ENCODE measurements around the gene TOP2B. TPM values are rescaled to one million over a fixed set of nuclear protein-coding genes. Genes with fewer than 3 reads are reported as not detected.
A peak's percentile ranks its signal among the peaks of the same experiment; 100 is the strongest.

The TOP2B gene
- polyA plus RNA-seq, 2 of the 4 experiments (the other 2 are of a cell fraction) = 65.8 to 95.7 TPM

DNA sequence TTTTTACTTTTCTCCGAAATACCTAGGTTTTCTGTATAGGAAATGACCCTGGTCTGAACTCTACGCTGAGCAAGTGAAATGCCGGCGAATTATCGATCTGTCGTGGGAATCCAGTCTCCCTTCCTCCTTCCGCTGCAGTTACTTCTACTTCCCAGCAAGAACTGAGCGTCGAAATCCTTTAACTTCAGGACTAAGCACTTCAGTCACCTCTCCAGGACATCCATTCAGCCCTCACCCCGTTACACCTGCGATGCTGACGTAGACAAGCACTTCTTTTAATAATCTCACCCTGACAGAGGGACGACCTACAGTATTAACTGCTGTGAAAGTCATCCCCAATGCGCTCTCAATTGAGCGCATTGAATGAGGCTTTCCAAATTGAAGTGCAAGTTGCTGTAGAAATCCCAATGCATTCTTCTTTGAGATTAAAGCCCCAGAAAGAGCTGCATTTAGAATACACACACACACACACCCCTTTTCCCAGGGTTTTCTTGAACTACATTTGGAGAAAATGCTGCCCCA, 1.3 kb downstream of the TOP2B start:
- ChIA-PET CTCF (no interaction called here), POLR2A (interaction anchor here (1.7 kb wide), 1 partner anchor 120 kb away, joined by 9 read pairs; the partner anchor contains the start of gene NGLY1)
- H3K27ac ChIP-seq = peak overlapping the region; percentile 86 to 97
- FAIRE-seq (no peak), DNase-seq (ENCODE audit: low read depth in 1 of 2, low spot score in 1 of 2) (peak; percentile 14 to 22), ATAC-seq (peak in 1 of 2 experiments; percentile 6; a peak in 3 of 6 replicates)
- H3K9me3 ChIP-seq = no peaks in the 10 kb centered on the region
- WGBS (ENCODE audit: missing lambda C conversion rate) = 4% methylated on average over 15 of the region's 15 CpGs
- TF ChIP-seq BHLHE40 (IDR thresholded peaks at IDR 0.05; ENCODE audit: low read depth, low read length) (no peak), RFX5 (IDR thresholded peaks at IDR 0.05) (no peak), RAD21 (conservative IDR thresholded peaks at IDR 0.05 in 1 of 2, IDR thresholded peaks at IDR 0.05 in 1 of 2) (no peak), NR3C1 (IDR thresholded peaks at IDR 0.05) (no peak), HEYL (CRISPR knock-in tag; IDR thresholded peaks at IDR 0.05) (no peak), CBX2 (IDR thresholded peaks at IDR 0.05; ENCODE audit: borderline replicate concordance, low read depth) (no peak), RARB (CRISPR knock-in tag; IDR thresholded peaks at IDR 0.05) (no peak)
- TF ChIP-seq, protein P1, sequence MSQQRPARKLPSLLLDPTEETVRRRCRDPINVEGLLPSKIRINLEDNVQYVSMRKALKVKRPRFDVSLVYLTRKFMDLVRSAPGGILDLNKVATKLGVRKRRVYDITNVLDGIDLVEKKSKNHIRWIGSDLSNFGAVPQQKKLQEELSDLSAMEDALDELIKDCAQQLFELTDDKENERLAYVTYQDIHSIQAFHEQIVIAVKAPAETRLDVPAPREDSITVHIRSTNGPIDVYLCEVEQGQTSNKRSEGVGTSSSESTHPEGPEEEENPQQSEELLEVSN (IDR thresholded peaks at IDR 0.05; ENCODE audit: borderline replicate concordance, low read depth) = no peak
- H3K4me1 ChIP-seq = peaks cover 24% of the 10 kb centered on the region
- peak overlapping the region; percentile 96 for H3K4me2 ChIP-seq
- H3K4me3 ChIP-seq = peak overlapping the region; percentile 73

DNA sequence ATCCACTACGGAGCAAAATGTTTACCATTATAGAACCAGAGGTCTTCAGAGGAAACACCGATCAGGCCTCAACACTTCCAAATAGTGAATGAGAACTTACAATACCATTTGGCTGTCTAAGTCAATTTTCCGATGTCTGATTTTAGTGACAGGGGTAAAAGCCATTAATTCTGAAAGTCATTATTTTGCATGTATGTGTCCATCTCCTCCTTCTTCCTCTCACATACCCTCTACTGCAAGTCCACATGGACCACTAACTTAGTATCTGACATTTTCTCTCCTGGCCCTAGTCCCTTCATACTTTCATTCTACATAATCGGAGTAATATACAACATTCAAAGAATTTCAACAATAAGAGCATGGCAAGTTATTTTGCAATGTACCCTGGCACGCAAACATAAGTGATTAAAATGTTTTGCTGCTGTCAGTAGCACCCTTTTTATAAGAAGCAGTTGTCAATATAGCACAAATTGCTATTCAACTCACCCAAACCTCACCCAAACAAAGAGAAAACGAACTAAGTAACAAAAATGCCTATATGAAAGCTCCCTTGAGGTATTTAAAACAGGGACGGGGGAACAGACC, 1.9 kb downstream of the TOP2B start:
- ATAC-seq (no peak), DNase-seq (ENCODE audit: low read depth in 1 of 2, low spot score in 1 of 2) (no peak), FAIRE-seq (no peak)
- TF ChIP-seq CHD4 (IDR thresholded peaks at IDR 0.05; ENCODE audit: borderline replicate concordance) (no peak), RCOR1 (IDR thresholded peaks at IDR 0.05; ENCODE audit: low read depth, low read length) (no peak), EP300 (IDR thresholded peaks at IDR 0.05) (no peak), NPAS2 (CRISPR knock-in tag; IDR thresholded peaks at IDR 0.05; ENCODE audit: borderline replicate concordance) (no peak), NR3C1 (IDR thresholded peaks at IDR 0.05) (no peak), PHF8 (IDR thresholded peaks at IDR 0.05; ENCODE audit: borderline replicate concordance, low read depth) (no peak), ZSCAN20 (CRISPR knock-in tag; IDR thresholded peaks at IDR 0.05) (no peak), NFE2L2 (conservative IDR thresholded peaks at IDR 0.05; ENCODE audit: low read length) (no peak)
- TF ChIP-seq, protein P2, sequence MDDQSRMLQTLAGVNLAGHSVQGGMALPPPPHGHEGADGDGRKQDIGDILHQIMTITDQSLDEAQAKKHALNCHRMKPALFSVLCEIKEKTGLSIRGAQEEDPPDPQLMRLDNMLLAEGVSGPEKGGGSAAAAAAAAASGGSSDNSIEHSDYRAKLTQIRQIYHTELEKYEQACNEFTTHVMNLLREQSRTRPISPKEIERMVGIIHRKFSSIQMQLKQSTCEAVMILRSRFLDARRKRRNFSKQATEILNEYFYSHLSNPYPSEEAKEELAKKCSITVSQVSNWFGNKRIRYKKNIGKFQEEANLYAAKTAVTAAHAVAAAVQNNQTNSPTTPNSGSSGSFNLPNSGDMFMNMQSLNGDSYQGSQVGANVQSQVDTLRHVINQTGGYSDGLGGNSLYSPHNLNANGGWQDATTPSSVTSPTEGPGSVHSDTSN (IDR thresholded peaks at IDR 0.05) = no peak
- TF ChIP-seq, protein P3, sequence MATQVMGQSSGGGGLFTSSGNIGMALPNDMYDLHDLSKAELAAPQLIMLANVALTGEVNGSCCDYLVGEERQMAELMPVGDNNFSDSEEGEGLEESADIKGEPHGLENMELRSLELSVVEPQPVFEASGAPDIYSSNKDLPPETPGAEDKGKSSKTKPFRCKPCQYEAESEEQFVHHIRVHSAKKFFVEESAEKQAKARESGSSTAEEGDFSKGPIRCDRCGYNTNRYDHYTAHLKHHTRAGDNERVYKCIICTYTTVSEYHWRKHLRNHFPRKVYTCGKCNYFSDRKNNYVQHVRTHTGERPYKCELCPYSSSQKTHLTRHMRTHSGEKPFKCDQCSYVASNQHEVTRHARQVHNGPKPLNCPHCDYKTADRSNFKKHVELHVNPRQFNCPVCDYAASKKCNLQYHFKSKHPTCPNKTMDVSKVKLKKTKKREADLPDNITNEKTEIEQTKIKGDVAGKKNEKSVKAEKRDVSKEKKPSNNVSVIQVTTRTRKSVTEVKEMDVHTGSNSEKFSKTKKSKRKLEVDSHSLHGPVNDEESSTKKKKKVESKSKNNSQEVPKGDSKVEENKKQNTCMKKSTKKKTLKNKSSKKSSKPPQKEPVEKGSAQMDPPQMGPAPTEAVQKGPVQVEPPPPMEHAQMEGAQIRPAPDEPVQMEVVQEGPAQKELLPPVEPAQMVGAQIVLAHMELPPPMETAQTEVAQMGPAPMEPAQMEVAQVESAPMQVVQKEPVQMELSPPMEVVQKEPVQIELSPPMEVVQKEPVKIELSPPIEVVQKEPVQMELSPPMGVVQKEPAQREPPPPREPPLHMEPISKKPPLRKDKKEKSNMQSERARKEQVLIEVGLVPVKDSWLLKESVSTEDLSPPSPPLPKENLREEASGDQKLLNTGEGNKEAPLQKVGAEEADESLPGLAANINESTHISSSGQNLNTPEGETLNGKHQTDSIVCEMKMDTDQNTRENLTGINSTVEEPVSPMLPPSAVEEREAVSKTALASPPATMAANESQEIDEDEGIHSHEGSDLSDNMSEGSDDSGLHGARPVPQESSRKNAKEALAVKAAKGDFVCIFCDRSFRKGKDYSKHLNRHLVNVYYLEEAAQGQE (IDR thresholded peaks at IDR 0.05) = no peak
- TF ChIP-seq, protein P4, sequence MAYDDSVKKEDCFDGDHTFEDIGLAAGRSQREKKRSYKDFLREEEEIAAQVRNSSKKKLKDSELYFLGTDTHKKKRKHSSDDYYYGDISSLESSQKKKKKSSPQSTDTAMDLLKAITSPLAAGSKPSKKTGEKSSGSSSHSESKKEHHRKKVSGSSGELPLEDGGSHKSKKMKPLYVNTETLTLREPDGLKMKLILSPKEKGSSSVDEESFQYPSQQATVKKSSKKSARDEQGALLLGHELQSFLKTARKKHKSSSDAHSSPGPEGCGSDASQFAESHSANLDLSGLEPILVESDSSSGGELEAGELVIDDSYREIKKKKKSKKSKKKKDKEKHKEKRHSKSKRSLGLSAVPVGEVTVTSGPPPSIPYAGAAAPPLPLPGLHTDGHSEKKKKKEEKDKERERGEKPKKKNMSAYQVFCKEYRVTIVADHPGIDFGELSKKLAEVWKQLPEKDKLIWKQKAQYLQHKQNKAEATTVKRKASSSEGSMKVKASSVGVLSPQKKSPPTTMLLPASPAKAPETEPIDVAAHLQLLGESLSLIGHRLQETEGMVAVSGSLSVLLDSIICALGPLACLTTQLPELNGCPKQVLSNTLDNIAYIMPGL (CRISPR knock-in tag; IDR thresholded peaks at IDR 0.05; ENCODE audit: borderline replicate concordance) = no peak
- TF ChIP-seq, protein P5, sequence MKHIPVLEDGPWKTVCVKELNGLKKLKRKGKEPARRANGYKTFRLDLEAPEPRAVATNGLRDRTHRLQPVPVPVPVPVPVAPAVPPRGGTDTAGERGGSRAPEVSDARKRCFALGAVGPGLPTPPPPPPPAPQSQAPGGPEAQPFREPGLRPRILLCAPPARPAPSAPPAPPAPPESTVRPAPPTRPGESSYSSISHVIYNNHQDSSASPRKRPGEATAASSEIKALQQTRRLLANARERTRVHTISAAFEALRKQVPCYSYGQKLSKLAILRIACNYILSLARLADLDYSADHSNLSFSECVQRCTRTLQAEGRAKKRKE (CRISPR knock-in tag; IDR thresholded peaks at IDR 0.05; ENCODE audit: low read depth) = no peak
- peaks cover 24% of the 10 kb centered on the region for H3K4me1 ChIP-seq
- CTCF ChIA-PET = interaction anchor here (2.2 kb wide), 1 partner anchor 15 kb away, joined by 13 read pairs; no protein-coding TSS in a partner anchor
- peak overlapping the region; percentile 96 for H3K4me2 ChIP-seq
- peak overlapping the region; percentile 86 to 97; a peak in 4 of 6 replicates for H3K27ac ChIP-seq
- 41% methylated on average over 7 of the region's 7 CpGs for WGBS (ENCODE audit: missing lambda C conversion rate)
- POLR2A ChIA-PET = interaction anchor here (1.7 kb wide), 1 partner anchor 120 kb away, joined by 9 read pairs; the partner anchor contains the start of gene NGLY1
- peak overlapping the region; percentile 73 for H3K4me3 ChIP-seq
- no peaks in the 10 kb centered on the region for H3K9me3 ChIP-seq

Data from A549 (cell line).